ENCODE data around the gene SMAD6. TPM values are rescaled to one million over a fixed set of nuclear protein-coding genes. Genes with fewer than 3 reads are reported as not detected.

The SMAD6 gene
- total and polyA plus RNA-seq, 9 of the 15 experiments (the other 6 are each of a cell fraction or from before 2014, with no cell fraction given): 0.10 to 15.5 (median 3.7) TPM

DNA sequence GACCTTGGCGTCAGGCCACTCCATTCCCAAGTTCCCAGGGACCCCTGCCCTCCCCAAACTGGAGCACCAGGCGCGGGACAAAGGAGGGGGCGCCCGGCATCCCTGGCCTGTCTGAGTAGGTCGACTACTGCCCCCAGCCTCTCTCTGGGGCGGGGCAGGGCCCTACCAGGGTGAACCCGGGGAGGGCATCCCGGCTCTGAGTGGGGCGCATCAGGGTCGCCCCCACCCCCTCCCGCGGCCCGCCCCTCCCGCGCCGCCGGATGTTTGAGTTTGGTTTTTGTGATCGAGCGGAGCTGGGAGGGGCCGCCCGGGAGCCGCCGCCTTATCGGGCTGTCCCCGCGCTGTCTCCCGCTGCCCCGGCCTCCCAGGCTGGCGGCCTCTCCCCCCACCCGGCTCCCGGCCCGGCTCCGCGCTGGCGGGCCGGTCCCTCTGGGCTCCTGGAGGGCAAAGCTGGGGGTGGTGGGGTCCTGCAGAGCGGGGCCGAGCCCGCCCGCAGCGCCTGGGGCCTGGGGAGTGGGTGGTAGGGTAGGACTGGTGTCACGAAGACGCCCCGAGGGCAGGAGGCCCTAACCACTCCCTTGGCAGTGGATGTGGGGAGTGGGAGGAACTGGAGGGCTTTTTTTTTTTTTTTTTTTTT is 47.2 kb upstream of the SMAD6 start (continued):
- TF ChIP-seq, protein P1, sequence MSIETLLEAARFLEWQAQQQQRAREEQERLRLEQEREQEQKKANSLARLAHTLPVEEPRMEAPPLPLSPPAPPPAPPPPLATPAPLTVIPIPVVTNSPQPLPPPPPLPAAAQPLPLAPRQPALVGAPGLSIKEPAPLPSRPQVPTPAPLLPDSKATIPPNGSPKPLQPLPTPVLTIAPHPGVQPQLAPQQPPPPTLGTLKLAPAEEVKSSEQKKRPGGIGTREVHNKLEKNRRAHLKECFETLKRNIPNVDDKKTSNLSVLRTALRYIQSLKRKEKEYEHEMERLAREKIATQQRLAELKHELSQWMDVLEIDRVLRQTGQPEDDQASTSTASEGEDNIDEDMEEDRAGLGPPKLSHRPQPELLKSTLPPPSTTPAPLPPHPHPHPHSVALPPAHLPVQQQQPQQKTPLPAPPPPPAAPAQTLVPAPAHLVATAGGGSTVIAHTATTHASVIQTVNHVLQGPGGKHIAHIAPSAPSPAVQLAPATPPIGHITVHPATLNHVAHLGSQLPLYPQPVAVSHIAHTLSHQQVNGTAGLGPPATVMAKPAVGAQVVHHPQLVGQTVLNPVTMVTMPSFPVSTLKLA (conservative IDR thresholded peaks at IDR 0.05): 0 out of 4 replicates have a peak, but pooled peaks of 1 of the 2 experiments have one; percentile 22
- TF ChIP-seq, protein P2, sequence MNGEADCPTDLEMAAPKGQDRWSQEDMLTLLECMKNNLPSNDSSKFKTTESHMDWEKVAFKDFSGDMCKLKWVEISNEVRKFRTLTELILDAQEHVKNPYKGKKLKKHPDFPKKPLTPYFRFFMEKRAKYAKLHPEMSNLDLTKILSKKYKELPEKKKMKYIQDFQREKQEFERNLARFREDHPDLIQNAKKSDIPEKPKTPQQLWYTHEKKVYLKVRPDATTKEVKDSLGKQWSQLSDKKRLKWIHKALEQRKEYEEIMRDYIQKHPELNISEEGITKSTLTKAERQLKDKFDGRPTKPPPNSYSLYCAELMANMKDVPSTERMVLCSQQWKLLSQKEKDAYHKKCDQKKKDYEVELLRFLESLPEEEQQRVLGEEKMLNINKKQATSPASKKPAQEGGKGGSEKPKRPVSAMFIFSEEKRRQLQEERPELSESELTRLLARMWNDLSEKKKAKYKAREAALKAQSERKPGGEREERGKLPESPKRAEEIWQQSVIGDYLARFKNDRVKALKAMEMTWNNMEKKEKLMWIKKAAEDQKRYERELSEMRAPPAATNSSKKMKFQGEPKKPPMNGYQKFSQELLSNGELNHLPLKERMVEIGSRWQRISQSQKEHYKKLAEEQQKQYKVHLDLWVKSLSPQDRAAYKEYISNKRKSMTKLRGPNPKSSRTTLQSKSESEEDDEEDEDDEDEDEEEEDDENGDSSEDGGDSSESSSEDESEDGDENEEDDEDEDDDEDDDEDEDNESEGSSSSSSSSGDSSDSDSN (IDR thresholded peaks at IDR 0.05; ENCODE audit: borderline replicate concordance in 1 of 2, low read depth in 2 of 2, low read length in 2 of 2): peak; percentile 85 to 98; a peak in 3 of 4 replicates
- TF ChIP-seq HOXB6 (CRISPR knock-in tag; IDR thresholded peaks at IDR 0.05; ENCODE audit: borderline replicate concordance): no peak
- TF ChIP-seq RHOXF2B (CRISPR knock-in tag; conservative IDR thresholded peaks at IDR 0.05): no peak
- peak; percentile 72; the same call in 1 of the 2 replicates for TF ChIP-seq ZBTB7A (IDR thresholded peaks at IDR 0.05; ENCODE audit: borderline replicate concordance, control insufficient read depth, low read depth, low read length)
- TF ChIP-seq NFRKB (IDR thresholded peaks at IDR 0.05; ENCODE audit: low read depth): no peak
- TF ChIP-seq YY1 (IDR thresholded peaks at IDR 0.05; ENCODE audit: borderline replicate concordance in 1 of 3, control insufficient read depth in 1 of 3, extremely low read depth in 1 of 3, insufficient read depth in 3 of 3, insufficient read length in 1 of 3, insufficient replicate concordance in 2 of 3, low read depth in 1 of 3, low read length in 2 of 3): peak in 2 of 3 experiments; percentile 26
- peak; percentile 70 for TF ChIP-seq POLR2G (IDR thresholded peaks at IDR 0.05; ENCODE audit: low read depth, low read length)
- TF ChIP-seq, protein P3, sequence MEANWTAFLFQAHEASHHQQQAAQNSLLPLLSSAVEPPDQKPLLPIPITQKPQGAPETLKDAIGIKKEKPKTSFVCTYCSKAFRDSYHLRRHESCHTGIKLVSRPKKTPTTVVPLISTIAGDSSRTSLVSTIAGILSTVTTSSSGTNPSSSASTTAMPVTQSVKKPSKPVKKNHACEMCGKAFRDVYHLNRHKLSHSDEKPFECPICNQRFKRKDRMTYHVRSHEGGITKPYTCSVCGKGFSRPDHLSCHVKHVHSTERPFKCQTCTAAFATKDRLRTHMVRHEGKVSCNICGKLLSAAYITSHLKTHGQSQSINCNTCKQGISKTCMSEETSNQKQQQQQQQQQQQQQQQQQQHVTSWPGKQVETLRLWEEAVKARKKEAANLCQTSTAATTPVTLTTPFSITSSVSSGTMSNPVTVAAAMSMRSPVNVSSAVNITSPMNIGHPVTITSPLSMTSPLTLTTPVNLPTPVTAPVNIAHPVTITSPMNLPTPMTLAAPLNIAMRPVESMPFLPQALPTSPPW (CRISPR knock-in tag; IDR thresholded peaks at IDR 0.05): peak; percentile 90
- TF ChIP-seq PTTG1 (tag; IDR thresholded peaks at IDR 0.05; ENCODE audit: low read depth): no peak
- no peak for TF ChIP-seq CREB1 (IDR thresholded peaks at IDR 0.05)
- no peak for TF ChIP-seq CREB1 (CRISPR knock-in tag; IDR thresholded peaks at IDR 0.05)
- no peak for TF ChIP-seq CHD1 (IDR thresholded peaks at IDR 0.05; ENCODE audit: low read length)
- TF ChIP-seq CEBPB (tag; IDR thresholded peaks at IDR 0.05): no peak
- peak; percentile 53 for TF ChIP-seq PCBP1 (IDR thresholded peaks at IDR 0.05; ENCODE audit: low read depth, low read length, poor library complexity, severe bottlenecking)
- 0 out of 2 replicates have a peak, but pooled peaks have one; percentile 33 for TF ChIP-seq MYC (IDR thresholded peaks at IDR 0.05; ENCODE audit: low read depth, low read length)
- TF ChIP-seq MYC (CRISPR knock-in tag; IDR thresholded peaks at IDR 0.05; ENCODE audit: borderline replicate concordance, low read depth): no peak
- TF ChIP-seq SMARCA4 (IDR thresholded peaks at IDR 0.05): 0 out of 2 replicates have a peak, but pooled peaks have one; percentile 8
- TF ChIP-seq CCNT2 (IDR thresholded peaks at IDR 0.05; ENCODE audit: borderline replicate concordance, extremely low read depth, insufficient read length, low read depth, low read length): peak; percentile 93
- peak; percentile 77 for TF ChIP-seq SMAD4 (CRISPR knock-in tag; conservative IDR thresholded peaks at IDR 0.05)
- TF ChIP-seq ZFP1 (CRISPR knock-in tag; IDR thresholded peaks at IDR 0.05): no peak
- no peak for TF ChIP-seq ZSCAN32 (CRISPR knock-in tag; IDR thresholded peaks at IDR 0.05)
- no peak for TF ChIP-seq ZNF785 (CRISPR knock-in tag; IDR thresholded peaks at IDR 0.05)

Measured in K562 (cell line).